GM21367 (cell line): ENCODE data around the gene PRKN.

Source experiments
- ATAC-seq: cut with Tn5 transposase; IDR thresholded peaks from one replicate; pipeline ENCODE4 v1.9.1; 2021; ENCODE audit not compliant: unreplicated experiment

Gene PRKN

DNA sequence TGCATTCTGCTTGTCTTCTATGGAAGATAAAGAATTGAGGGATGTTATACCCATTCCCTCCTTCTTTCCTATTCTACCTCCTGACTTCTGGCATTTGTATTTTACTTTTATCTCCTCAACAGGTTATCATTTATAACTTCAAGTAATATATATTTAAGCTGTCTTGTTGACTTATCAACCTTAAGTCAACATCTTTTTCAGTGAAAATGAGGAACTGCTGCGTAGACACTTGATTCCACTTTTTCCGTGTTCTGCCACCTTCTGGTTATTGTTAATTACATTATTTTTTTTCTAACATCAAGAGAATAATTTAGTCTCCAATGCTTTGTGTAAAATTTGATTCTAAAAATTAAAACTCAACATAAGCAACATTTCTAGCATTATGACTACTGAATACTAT, 107.5 kb downstream of the PRKN start:
- no peak for ATAC-seq

DNA sequence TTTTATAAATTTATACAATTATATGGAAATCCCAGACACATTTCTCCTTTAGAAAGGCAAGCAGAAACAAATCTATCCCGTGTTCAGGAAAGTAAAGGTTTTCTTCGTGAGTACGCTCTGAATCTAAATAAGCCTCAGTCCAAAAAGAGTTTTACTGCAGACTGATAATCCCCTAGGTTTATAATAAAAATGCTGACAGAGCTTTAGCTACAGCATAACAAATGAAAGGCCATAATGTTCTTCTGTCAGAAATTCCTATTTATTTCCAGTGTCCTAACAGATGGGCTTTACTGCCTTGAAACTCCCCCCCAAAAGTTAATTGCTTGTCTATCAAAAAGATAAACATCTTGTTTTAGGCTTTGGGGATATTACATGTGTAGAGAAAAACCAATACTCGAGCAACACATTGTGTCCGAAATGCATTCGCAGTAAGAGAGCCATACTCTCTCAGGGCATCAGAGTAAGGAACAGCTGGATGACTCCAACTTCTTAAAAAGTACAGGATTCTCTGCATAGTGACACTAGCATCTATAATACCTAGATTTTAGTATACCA, 109.0 kb downstream of the PRKN start:
- no peak for ATAC-seq

DNA sequence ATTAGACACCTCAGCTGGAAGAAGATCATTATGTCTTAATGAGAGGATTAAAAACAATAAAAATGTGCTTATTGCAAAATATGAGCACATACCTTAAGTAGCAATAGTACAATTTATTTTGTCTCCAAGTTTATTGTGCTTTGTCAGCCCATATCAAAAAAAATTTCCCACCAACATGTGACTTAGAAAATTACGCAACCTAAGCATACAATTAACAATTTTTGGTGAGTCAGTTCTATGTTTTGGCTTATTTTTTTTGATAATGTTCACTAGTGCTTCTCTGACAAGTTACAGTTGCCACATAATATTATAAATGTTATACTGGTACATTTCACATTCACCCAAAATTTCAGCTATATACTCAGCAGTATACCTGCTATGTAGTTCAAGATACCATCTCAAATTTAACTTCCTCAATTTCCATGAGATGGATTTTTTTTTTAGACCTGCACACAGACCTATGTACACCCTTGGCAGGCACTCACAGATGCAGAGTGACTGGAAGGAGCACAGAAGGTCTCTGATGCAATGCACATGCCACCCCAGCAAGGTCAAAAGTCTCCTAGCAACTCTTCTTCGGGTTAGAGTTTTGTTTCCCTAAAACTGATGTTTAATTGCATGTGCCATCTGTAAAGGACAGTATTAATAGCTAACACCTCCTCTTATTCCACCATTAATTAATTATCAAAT, 112.4 kb downstream of the PRKN start:
- no peak for ATAC-seq

- ATAC-seq = no peak
Measured at GRCh38 chr6:162613310-162613709, 114.3 kb downstream of the PRKN start.

DNA sequence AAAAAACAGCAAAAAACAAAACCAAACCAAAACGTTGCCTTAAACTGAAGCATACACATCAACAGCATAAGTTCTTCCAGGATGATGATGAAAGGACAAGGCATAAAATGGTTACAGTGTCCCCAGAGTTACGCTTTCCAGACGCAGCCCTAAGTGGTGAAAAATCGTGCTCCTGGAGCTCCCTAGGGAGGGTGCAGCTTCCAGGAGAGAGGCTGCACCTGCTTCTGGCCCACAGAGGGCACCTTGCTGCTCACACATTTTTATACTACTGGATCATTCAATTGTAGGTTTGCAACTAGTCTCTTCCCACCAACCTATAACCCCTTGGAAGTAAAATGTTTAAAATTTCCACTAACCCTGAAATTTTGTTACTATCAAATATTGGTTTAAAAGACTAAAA, 115.0 kb downstream of the PRKN start:
- no peak for ATAC-seq

DNA sequence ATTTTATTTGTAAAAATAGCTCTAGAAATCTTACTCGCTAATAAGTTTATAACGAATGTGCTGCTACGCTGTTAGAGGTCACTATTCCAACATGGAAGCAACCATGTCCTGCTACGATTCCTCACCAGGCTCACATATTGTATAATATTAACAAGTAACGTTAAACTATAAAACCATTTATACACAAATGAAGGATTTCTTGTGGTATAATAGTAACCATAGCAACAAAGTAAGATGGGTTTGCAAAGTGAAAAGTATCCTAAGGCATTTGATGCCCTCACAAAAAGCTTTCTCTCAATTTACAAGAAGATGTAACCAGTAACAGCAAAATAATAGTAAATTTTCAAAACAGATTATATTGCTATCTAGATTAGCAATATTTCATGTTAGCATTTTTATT, 117.2 kb downstream of the PRKN start:
- no peak for ATAC-seq

GRCh38 chr6:162605881-162606280, 121.7 kb downstream of the PRKN start:
- ATAC-seq = no peak

DNA sequence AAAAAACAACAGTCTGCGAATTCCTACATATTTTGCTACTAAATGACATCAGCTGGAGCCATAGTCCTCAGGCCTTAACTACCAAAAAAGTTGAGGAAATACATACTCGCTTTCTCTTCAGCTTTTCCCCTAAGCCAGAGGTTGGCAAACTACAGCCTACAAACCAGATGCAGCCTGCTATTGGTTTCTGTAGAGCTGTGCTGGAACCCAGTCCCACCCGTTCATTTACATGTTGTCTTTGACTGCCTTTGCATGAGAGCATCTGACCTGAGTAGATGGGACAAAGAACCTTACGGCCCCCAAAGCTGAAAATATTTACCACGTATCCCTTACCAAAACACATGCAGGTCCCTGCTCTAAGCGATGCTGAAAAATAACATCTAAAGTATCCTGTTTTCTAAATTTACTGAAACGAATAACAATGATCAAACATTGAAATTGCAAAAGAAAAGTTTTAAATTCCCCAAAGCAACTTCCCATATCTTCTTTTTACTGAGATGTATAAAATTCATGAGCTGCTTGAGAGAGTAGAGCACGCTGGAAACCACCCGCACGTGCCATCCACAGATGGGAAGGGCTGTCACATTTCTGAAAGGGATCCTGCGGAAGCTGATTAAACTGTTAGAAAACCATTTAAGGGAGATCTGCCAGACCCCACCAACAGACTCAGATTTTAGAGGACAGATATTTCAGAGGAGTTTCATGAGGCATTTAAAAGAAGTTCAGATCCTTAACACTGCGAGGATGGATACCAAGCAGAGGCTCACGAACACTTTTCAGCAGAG, 124.1 kb downstream of the PRKN start:
- no peak for ATAC-seq

DNA sequence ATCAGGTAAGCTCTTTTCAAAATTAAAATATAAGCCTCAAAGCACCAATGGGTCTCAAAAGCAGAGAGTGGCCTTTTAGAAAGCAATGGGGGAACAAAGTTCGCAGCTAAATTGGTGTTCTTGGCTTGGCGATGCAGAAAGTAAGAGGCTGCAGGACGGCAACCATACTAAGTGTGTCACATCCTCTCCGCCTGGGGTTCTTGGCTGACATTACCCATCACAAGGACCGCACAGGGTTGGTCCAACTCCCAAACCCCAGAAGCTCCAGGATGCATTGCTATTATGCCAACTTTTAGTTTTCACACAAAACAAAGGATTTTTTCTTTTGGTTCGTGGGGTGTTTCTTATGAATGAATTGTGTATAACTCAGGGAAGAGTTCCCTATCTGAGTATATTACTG, 124.8 kb downstream of the PRKN start:
- ATAC-seq = no peak

DNA sequence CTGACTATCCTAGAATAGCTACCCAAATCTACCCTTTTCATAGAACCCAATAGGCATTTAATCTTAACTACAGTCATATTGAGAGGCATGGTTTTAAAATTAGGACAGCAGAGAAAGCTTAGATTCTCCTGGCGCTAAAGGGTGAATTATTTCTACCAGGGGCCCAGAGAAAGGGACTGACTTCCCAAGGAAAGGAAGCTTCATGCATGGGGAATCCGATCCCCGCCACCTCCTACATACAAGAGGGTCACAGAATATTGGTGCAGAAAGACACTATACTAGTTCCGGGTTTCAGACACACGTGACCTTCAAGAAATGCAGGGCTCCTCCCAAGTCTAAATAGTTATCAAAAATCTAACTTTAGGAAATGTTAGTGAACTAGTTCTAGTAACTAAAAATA, 130.9 kb downstream of the PRKN start:
- no peak for ATAC-seq

GRCh38 chr6:162591517-162591916, 136.0 kb downstream of the PRKN start:
- ATAC-seq = no peak

DNA sequence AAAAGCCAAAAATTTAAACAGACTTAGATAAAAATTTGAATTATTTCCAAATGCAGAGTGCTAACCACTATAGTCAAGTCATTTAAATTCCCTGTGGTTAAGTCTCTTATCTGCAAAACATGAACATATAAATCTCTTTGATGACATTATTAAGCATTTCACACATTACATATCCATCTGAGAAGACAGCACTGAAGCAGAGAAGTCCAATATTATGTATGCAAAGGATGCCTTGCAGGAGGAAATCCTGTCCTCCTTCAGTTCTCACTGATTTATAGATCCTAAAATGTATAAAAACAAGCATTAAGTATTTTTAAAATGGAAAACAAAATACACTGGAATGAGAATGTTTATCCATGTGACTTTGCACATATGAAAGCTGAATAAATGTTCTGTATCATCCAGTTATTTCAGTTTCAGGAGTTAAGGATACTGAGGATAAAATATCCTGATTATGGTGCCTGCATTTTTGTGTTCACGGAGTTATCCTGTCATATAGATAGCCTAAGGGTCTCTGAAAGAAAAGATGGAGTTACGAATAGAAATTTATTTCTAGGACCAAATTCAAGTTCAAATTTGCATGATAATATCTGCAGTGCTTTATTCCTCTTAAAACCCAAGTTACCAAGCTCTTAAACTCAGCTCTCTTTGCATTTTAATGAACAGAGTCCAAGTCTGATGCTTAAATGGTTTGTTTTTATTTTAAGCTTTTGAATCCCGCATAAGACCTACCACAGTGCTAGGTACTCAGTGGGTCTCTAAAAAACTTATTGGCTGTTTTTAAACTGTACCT, 145.4 kb downstream of the PRKN start:
- no peak for ATAC-seq

GRCh38 chr6:162580619-162581018, 146.9 kb downstream of the PRKN start:
- no peak for ATAC-seq

- ATAC-seq = no peak
Measured at GRCh38 chr6:162576016-162576415, 151.6 kb downstream of the PRKN start.

DNA sequence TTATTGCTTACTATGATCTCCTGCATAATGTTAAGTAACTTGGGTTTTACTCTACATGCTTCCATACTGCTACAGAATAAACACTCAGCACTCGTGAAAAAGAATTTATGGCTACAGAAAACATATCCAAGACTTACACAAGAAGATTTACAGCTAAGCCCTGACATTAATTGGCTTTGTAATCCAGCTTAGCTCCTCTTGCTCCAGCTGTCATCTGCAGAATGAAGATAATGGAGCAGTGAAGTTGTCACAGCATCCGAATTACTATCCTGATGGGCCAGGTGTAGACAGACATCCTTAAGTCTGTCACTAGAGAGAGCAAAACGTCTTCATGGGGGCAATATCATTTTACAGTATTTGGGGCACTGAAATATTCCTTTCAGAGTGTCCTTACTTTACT, 155.3 kb downstream of the PRKN start:
- ATAC-seq = no peak

DNA sequence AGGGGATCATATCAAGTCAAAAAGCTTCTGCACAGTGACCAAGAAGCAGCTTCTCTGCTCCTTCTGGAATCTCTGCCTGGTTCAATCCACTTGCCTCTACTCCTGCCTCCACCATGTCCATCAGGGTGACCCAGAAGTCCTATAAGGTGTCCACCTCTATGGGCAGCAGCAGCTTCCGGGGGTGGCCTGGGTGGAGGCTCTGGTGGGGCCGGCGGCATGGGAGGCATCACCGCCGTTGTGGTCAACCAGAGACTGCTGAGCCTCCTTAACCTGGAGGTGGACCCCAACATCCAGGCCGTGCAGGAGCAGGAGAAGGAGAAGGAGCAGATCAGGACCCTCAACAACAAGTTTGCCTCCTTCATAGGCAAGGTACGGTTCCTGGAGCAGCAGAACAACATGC, 159.3 kb downstream of the PRKN start:
- ATAC-seq = no peak

DNA sequence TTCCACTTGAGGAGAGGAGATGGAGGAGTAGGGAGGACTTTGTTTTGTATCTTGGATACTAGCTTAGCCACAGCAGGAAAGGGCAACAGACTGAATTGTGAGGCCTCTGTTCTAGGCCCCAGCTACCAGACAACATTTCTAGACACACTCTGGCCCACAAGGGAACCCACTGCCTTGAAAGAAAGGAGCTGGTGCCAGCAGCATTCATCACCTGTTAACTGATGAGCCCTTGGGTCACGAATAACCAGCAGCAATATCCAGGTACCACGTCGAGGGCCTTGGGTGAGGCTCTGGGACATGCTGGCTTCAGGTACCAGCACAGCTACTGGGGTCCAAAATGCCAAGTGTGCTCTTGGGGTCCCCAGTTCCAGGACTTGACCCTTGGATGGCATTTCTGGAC, 165.5 kb downstream of the PRKN start:
- no peak for ATAC-seq

- no peak for ATAC-seq
Measured at GRCh38 chr6:162560891-162561290, 166.7 kb downstream of the PRKN start.

- no peak for ATAC-seq
Measured at GRCh38 chr6:162554531-162554930, 173.0 kb downstream of the PRKN start.

GRCh38 chr6:162546905-162547304, 180.7 kb downstream of the PRKN start:
- no peak for ATAC-seq

DNA sequence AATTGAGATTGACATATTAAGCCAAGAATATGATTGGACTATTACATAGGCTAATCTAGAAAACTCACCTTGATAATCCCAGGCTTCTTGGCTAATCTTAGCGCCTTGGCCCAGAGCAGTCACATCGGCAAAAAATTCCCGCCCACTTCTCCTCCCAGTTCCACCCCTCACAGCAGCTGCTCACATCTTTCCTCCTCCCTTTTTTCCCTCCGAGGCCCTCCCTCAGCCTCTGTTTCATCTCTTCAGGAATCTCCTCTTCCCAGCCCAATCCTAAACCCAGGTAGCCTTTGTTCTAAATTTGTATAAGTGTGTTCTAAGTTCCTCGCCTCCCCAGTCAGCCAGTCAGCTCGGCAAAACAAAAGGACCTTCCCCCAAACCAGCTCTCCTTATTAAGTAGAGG, 184.3 kb downstream of the PRKN start:
- no peak for ATAC-seq
